ENCODE data around the gene SSH3.

- no peak for TF ChIP-seq CTCF (IDR thresholded peaks at IDR 0.05)
- TF ChIP-seq NRF1 (IDR thresholded peaks at IDR 0.05; ENCODE audit: low read depth, low read length) = no peak
- no peak for TF ChIP-seq EP300 (IDR thresholded peaks at IDR 0.05; ENCODE audit: borderline replicate concordance in 1 of 2, low read depth in 1 of 2, low read length in 1 of 2)
- no peak for TF ChIP-seq FOXJ3 (CRISPR knock-in tag; IDR thresholded peaks at IDR 0.05)
- no peak for TF ChIP-seq MAX (IDR thresholded peaks at IDR 0.05; ENCODE audit: low read depth)
- TF ChIP-seq NFIC (IDR thresholded peaks at IDR 0.05; ENCODE audit: borderline replicate concordance) = no peak
- TF ChIP-seq POLR2AphosphoS5 (IDR thresholded peaks at IDR 0.05; ENCODE audit: low read depth, low read length) = no peak
- no peak for TF ChIP-seq SMC3 (IDR thresholded peaks at IDR 0.05; ENCODE audit: low read depth, low read length)
These were observed 48.5 kb upstream of the SSH3 start for GRCh38 chr11:67254798-67255197.
